Smooth muscle cell (in vitro differentiated cells): ENCODE data around the gene RBM19. TPM values are rescaled to one million over a fixed set of nuclear protein-coding genes. Genes with fewer than 3 reads are reported as not detected.

Experiments used
- DNase-seq: peaks from one replicate; lab custom pipeline; 2025; ENCODE audit not compliant: unreplicated experiment; lab: John Stamatoyannopoulos, UW
- H2AFZ ChIP-seq: fragments of 200-600 bp; sonication (generic); 2 replicates; pipeline ENCODE4 v1.6.0; 2016; ENCODE audit warnings: antibody characterized with exemption, low read depth, mild to moderate bottlenecking
- H3F3A ChIP-seq: fragments of 200-600 bp; sonication (generic); 2 replicates; pipeline ENCODE4 v1.6.0; 2017; ENCODE audit warnings: antibody characterized with exemption, low read depth
- H3K27ac ChIP-seq: fragments of 200-600 bp; sonication (generic); 2 replicates; pipeline ENCODE4 v1.5.1; 2016; ENCODE audit warnings: low read depth, mild to moderate bottlenecking
- H3K27me3 ChIP-seq: fragments of 200-600 bp; sonication (generic); 2 replicates; pipeline ENCODE4 v1.6.1; 2016; ENCODE audit warnings: low read depth, mild to moderate bottlenecking
- H3K36me3 ChIP-seq: fragments of 200-600 bp; sonication (generic); 2 replicates; pipeline ENCODE4 v1.5.1; 2016; ENCODE audit warnings: low read depth
- H3K4me1 ChIP-seq: fragments of 200-600 bp; sonication (generic); 2 replicates; pipeline ENCODE4 v1.5.1; 2016; ENCODE audit warnings: low read depth
- H3K4me2 ChIP-seq: fragments of 200-600 bp; sonication (generic); 2 replicates; pipeline ENCODE4 v1.6.0; 2016; ENCODE audit warnings: mild to moderate bottlenecking
- H3K4me3 ChIP-seq: fragments of 200-600 bp; sonication (generic); 2 replicates; pipeline ENCODE4 v1.5.1; 2016; ENCODE audit warnings: mild to moderate bottlenecking
- H3K79me2 ChIP-seq: fragments of 200-600 bp; sonication (generic); 2 replicates; pipeline ENCODE4 v1.6.0; 2016; ENCODE audit warnings: low read depth, mild to moderate bottlenecking
- H3K9ac ChIP-seq: fragments of 200-600 bp; sonication (generic); 2 replicates; pipeline ENCODE4 v1.6.0; 2016; ENCODE audit warnings: low read depth
- H3K9me3 ChIP-seq: fragments of 200-600 bp; sonication (generic); replicated peaks from 2 replicates; pipeline ENCODE4 v1.5.1; 2016; ENCODE audit warnings: low read depth
- H4K20me1 ChIP-seq: fragments of 200-600 bp; sonication (generic); 2 replicates; pipeline ENCODE4 v1.6.0; 2016; ENCODE audit warnings: low read depth
- CTCF ChIP-seq: fragments of 200-600 bp; sonication (generic); IDR thresholded peaks from 2 replicates; pipeline ENCODE4 v1.5.1; 2017; ENCODE audit warnings: borderline replicate concordance, mild to moderate bottlenecking, antibody characterized with exemption; ENCODE audit not compliant: insufficient read depth, poor library complexity, severe bottlenecking
- WGBS: methylation state at CpG from one replicate; pipeline ENCODE4 v1.1.7; 2016; ENCODE audit warnings: low lambda C conversion rate; 5-methylcytosine and 5-hydroxymethylcytosine counted together
- polyA plus RNA-seq: library from polyadenylated mRNA; unstranded; fragments of >200 nt; fragmentation: Nextera tagmentation; extraction: Ambion mirVana; gene quantifications from 2 replicates; pipeline ENCODE4 v1.2.1, GENCODE V29; 2016
- total RNA-seq: library from RNA; depleted of rRNA; stranded (reverse); fragments of >200 nt; gene quantifications from 2 replicates; pipeline ENCODE4 v1.2.3, GENCODE V29; 2014

Gene RBM19
- total and polyA plus RNA-seq, 2 experiments from 2014 or later, result 12.8 to 15.9 TPM

GRCh38 chr12:113955109-113955970, 10.8 kb downstream of the RBM19 start:
- H3K36me3 ChIP-seq, result peaks cover 5% of the 10 kb centered on the region
- 80% methylated on average over 15 of the region's 15 CpGs for WGBS
- TF ChIP-seq CTCF, result peak; percentile 40

DNA sequence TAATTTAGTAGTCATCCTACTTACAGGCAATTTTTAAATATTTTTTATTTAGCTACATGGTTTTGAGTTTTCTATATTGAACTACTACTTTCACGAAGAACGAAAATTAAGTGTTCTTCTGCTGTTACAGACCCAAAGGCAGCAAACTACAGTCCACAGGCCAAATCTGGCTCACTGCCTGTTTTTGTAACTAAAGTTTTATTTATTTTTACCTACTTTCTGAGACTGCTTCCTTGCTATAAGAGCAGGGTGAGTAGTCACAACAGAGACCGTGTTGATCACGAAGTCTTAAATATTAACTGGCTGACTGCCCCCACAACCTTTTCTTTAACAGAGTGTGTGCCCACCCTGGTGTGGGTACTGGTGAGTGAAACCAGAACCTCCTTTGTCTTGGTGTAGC, 11.6 kb downstream of the RBM19 start:
- Histone ChIP-seq H3K27me3 (no peaks in the 10 kb centered on the region), H3K9ac (no peak overlapping the region), H3K4me1 (no peaks in the 10 kb centered on the region), H4K20me1 (no peaks in the 10 kb centered on the region), H3F3A (no peaks in the 10 kb centered on the region), H3K9me3 (no peaks in the 10 kb centered on the region), H3K4me2 (no peak overlapping the region), H3K79me2 (no peaks in the 10 kb centered on the region), H3K27ac (no peak overlapping the region), H3K36me3 (peaks cover 5% of the 10 kb centered on the region), H2AFZ (no peak overlapping the region), H3K4me3 (no peak overlapping the region)
- no peak for TF ChIP-seq CTCF
- 98% methylated on average over 4 of the region's 4 CpGs for WGBS
- no peak for DNase-seq

More at GRCh38 chr12:113955109-113955970, 10.8 kb downstream of the RBM19 start:
- no peaks in the 10 kb centered on the region for H4K20me1 ChIP-seq
- no peaks in the 10 kb centered on the region for H3K9me3 ChIP-seq
- H3K27me3 ChIP-seq, result no peaks in the 10 kb centered on the region
- H3F3A ChIP-seq, result no peaks in the 10 kb centered on the region
- H3K9ac ChIP-seq, result no peak overlapping the region
- DNase-seq, result no peak
- no peaks in the 10 kb centered on the region for H3K4me1 ChIP-seq
- H3K4me3 ChIP-seq, result no peak overlapping the region
- no peaks in the 10 kb centered on the region for H3K79me2 ChIP-seq
- no peak overlapping the region for H3K4me2 ChIP-seq
- H3K27ac ChIP-seq, result no peak overlapping the region
- H2AFZ ChIP-seq, result no peak overlapping the region

DNA sequence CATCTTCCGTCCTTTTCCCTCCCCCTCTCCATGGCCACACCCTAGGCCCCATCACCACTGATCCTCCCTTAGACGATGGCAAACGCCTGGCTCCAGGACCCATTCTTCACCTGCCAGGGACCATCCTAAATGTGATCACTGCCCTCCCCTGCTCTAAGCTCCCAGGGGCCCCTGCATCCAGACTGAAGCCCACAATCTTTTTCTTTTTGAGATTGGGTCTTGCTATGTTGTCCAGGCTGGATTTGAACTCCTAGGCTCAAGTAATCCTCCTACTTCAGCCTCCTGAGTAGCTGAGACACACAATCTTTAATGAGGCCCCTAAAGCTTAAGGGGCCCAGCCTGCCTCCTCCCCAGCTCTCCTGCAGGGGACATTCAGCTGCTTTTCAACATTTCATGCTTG, 15.3 kb downstream of the RBM19 start:
- H3K4me3 ChIP-seq, result no peak overlapping the region
- TF ChIP-seq CTCF, result no peak
- no peaks in the 10 kb centered on the region for H4K20me1 ChIP-seq
- H3K36me3 ChIP-seq, result peaks cover 16% of the 10 kb centered on the region
- no peaks in the 10 kb centered on the region for H3K4me1 ChIP-seq
- H3K27me3 ChIP-seq, result no peaks in the 10 kb centered on the region
- 96% methylated on average over 3 of the region's 3 CpGs for WGBS
- no peak overlapping the region for H3K27ac ChIP-seq
- no peaks in the 10 kb centered on the region for H3K79me2 ChIP-seq
- H3K9me3 ChIP-seq, result no peaks in the 10 kb centered on the region
- no peak overlapping the region for H3K4me2 ChIP-seq
- no peak overlapping the region for H2AFZ ChIP-seq
- no peaks in the 10 kb centered on the region for H3F3A ChIP-seq
- H3K9ac ChIP-seq, result no peak overlapping the region
- DNase-seq, result no peak
